Right kidney (tissue), 1 donor: ENCODE results near the gene CNTNAP5.

Experiments
- DNase-seq: peaks from one replicate; pipeline ENCODE4 v3.0.0-alpha.2; 2016

CNTNAP5 gene

GRCh38 chr2:124919296-124919695 is 894.2 kb downstream of the CNTNAP5 start:
- no peak for DNase-seq

DNA sequence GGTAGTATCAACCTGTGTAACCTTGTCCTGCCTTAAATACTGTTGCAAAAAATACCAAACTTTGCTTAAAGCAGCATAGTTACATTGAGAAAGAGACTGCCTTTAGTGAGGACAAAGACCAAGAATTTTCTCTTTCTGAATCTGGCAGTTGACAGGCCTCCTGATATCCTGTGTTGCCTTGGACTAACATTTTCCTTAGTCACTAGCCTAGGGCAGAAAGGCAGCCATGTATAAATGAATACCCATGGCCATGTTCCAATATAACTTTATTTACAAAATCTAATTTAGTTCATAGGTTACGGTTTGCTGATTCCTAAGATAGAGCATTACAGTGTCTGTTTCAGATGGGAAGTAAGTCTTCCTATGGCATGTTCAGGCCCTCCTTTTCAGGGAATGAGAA is 895.4 kb downstream of the CNTNAP5 start:
- no peak for DNase-seq

DNA sequence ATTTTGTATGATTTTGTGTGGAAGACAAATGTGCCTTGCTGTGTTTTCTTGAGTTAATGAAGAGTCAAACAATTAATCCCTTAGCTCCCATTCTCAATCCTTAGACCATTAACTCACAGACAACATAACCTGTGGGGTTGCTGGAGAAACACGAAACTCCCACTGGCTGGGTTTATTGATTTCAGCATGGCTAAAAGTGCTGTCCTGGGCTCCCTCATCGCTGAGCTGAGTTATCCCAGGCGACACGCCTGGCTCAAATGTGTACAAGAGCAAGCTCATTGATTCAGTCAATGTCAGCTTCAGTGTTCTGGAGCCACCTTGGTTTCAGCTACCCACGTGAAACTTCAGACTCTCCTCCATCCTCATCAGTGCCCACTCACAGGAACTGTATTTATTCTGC is 896.1 kb downstream of the CNTNAP5 start:
- no peak for DNase-seq

GRCh38 chr2:124923097-124923496 is 898.0 kb downstream of the CNTNAP5 start:
- no peak for DNase-seq

GRCh38 chr2:124933883-124934282 is 908.8 kb downstream of the CNTNAP5 start:
- no peak for DNase-seq

GRCh38 chr2:124953921-124954320 is 928.8 kb downstream of the CNTNAP5 start:
- no peak for DNase-seq

DNA sequence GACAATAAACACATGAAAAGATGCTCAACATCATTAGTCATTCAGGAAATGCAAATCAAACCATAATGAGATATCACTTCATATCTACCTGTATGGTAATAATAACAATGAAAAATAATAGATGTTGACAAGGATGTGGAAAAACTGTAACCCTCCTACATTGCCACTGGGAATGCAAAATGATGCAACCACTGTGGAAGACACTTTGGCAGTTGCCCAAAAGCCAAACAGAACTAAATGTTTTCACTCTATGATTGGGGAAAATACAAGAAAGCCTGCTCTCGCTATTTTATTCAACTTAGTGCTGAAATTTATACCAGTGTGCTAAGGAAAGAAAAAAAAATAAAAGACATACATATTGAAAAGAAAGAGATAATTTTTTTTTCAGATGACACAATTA is 934.5 kb downstream of the CNTNAP5 start:
- no peak for DNase-seq

GRCh38 chr2:124961132-124961531 is 936.0 kb downstream of the CNTNAP5 start:
- DNase-seq: no peak
